Measurements from ENCODE around the gene RPS15.

DNA sequence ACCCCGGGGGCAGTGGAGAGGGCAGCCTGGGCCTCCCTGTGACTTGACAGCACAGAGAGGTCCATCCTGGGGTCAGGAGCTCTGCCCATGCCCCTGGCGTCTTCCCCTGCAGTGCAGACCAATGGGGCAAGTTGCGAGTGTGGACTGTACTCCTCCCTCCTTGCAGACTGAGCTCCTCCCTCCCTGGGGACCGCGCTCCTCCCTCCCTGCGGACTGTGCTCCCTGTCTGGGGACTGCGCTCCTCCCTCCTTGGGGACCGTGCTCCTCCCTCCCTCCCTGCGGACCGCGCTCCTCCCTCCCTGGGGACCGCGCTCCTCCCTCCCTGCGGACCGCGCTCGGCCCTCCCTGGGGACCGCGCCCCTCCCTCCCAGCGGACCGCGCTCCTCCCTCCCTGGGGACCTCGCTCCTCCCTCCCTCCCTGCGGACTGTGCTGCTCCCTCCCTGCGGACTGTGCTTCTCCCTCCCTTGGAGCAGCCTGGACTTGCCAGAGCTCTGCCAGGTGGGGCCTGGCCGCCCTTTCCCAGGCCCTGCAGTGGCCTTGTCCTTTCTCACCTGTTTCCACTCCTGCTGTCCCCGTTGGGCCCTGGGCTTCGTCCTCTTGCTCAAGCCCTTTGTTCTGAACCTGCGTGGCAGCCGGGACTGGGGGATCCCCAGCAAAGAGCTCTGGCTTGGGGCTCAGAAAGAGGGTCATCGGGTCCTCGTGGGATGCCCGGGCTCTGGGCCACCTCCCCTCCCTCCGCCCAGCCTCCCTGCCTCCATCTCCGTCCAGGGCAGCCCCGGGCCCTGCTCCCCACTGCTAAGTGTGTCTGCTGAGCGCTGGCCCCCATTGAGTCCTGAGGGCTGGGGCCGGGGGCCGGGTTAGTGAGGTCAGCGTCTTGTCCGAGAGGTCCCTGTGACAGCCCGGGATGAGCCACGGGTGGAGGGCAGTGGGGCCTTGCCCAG is 43.7 kb upstream of the RPS15 start:
- TF ChIP-seq, protein P1, sequence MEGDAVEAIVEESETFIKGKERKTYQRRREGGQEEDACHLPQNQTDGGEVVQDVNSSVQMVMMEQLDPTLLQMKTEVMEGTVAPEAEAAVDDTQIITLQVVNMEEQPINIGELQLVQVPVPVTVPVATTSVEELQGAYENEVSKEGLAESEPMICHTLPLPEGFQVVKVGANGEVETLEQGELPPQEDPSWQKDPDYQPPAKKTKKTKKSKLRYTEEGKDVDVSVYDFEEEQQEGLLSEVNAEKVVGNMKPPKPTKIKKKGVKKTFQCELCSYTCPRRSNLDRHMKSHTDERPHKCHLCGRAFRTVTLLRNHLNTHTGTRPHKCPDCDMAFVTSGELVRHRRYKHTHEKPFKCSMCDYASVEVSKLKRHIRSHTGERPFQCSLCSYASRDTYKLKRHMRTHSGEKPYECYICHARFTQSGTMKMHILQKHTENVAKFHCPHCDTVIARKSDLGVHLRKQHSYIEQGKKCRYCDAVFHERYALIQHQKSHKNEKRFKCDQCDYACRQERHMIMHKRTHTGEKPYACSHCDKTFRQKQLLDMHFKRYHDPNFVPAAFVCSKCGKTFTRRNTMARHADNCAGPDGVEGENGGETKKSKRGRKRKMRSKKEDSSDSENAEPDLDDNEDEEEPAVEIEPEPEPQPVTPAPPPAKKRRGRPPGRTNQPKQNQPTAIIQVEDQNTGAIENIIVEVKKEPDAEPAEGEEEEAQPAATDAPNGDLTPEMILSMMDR (IDR thresholded peaks at IDR 0.05): no peak
- no peak for TF ChIP-seq POLR2A (IDR thresholded peaks at IDR 0.05)
- no peak for TF ChIP-seq EP300 (IDR thresholded peaks at IDR 0.05)
